H1 (cell line): Measurements from ENCODE around the gene ZAR1L. TPM values are rescaled to one million over a fixed set of nuclear protein-coding genes. Genes with fewer than 3 reads are reported as not detected.

Source experiments
- CTCF ChIA-PET: fragments of 300-600 bp; sonication (Branson Sonifier 250); formaldehyde crosslinking; loops from one replicate; lab custom pipeline; 2021; ENCODE audit not compliant: partially characterized antibody; lab: Charles Lee
- POLR2A ChIA-PET: fragments of 300-600 bp; sonication (Branson Sonifier 250); formaldehyde crosslinking; loops from one replicate; lab custom pipeline; 2021; ENCODE audit warnings: inconsistent platforms; ENCODE audit not compliant: partially characterized antibody; lab: Charles Lee
- DNase-seq, 2 experiments: peaks; one replicate each; pipeline versions ENCODE4 v3.0.0 to v3.0.0-alpha.2; 2010 to 2022; ENCODE audit warnings: low spot score in 2 of 2, low read depth in 1 of 2, mixed read lengths in 1 of 2
- FAIRE-seq: peaks from 2 replicates; lab custom pipeline; 2011; peaks lifted over from hg19 to GRCh38; lab: Jason Lieb, UNC
- H2AFZ ChIP-seq: 2 replicates; pipeline ENCODE4 v1.8.1; 2012; ENCODE audit warnings: low read length, inconsistent platforms
- H2AK5ac ChIP-seq: 2 replicates; pipeline ENCODE4 v1.6.1; 2013; ENCODE audit warnings: low read depth, low read length
- H2BK120ac ChIP-seq: replicated peaks from 2 replicates; pipeline ENCODE3; 2013; ENCODE audit warnings: low read depth, low read length, inconsistent platforms
- H2BK12ac ChIP-seq: 2 replicates; pipeline ENCODE4 v1.6.1; 2013; ENCODE audit warnings: low read depth, low read length
- H2BK15ac ChIP-seq: 2 replicates; pipeline ENCODE4 v1.6.1; 2013; ENCODE audit warnings: low read length
- H2BK20ac ChIP-seq: 2 replicates; pipeline ENCODE4 v1.6.1; 2013; ENCODE audit warnings: low read length
- H2BK5ac ChIP-seq: 2 replicates; pipeline ENCODE4 v1.6.1; 2013; ENCODE audit warnings: low read depth, low read length
- H3K14ac ChIP-seq: 2 replicates; pipeline ENCODE4 v1.6.1; 2013; ENCODE audit warnings: inconsistent platforms; ENCODE audit not compliant: insufficient read length
- H3K18ac ChIP-seq: 2 replicates; pipeline ENCODE4 v1.6.1; 2013; ENCODE audit warnings: low read length; ENCODE audit errors: extremely low read depth
- H3K23ac ChIP-seq: 2 replicates; pipeline ENCODE4 v1.6.1; 2013; ENCODE audit warnings: inconsistent platforms; ENCODE audit not compliant: insufficient read length
- H3K23me2 ChIP-seq: 2 replicates; pipeline ENCODE4 v1.6.1; 2013; ENCODE audit warnings: low read depth, low read length
- H3K27ac ChIP-seq: 2 replicates; pipeline ENCODE4 v1.6.1; 2011; ENCODE audit warnings: low read depth, low read length, inconsistent platforms
- H3K27me3 ChIP-seq, 4 experiments: replicated peaks in 1 of 4; 1 replicate in 1 of 4; 2 replicates in 3 of 4; pipeline versions ENCODE4 v1.6.1 to v1.8.1; 2011 to 2013; ENCODE audit warnings: low read length in 3 of 4, mild to moderate bottlenecking in 3 of 4, inconsistent platforms in 2 of 4, mixed read lengths in 2 of 4, moderate library complexity in 1 of 4; ENCODE audit not compliant: control insufficient read depth in 3 of 4, insufficient read depth in 3 of 4; ENCODE audit errors: extremely low read depth in 1 of 4
- H3K36me3 ChIP-seq, 4 experiments: 2 replicates each; pipeline versions ENCODE4 v1.6.1 to v1.8.1; 2011 to 2013; ENCODE audit warnings: mild to moderate bottlenecking in 4 of 4, low read length in 3 of 4, moderate library complexity in 2 of 4, control low read depth in 1 of 4, inconsistent platforms in 1 of 4; ENCODE audit not compliant: insufficient read depth in 4 of 4, control insufficient read depth in 2 of 4
- H3K4ac ChIP-seq: replicated peaks from 2 replicates; pipeline ENCODE3; 2013; ENCODE audit warnings: low read length, low read depth, mixed read lengths, inconsistent platforms; ENCODE audit not compliant: insufficient read length
- H3K4me1 ChIP-seq, 4 experiments: replicated peaks in 1 of 4; 1 replicate in 1 of 4; 2 replicates in 3 of 4; pipeline versions ENCODE4 v1.6.1 to v1.8.1; 2011 to 2013; ENCODE audit warnings: low read length in 3 of 4, inconsistent platforms in 2 of 4, mixed read lengths in 1 of 4; ENCODE audit not compliant: insufficient read depth in 4 of 4, control insufficient read depth in 3 of 4
- H3K4me2 ChIP-seq, 2 experiments: 2 replicates each; pipeline versions ENCODE4 v1.6.1 to v1.8.1; 2011 to 2013; ENCODE audit warnings: low read depth in 2 of 2, low read length in 2 of 2, control low read depth in 1 of 2, inconsistent platforms in 1 of 2, mild to moderate bottlenecking in 1 of 2; ENCODE audit not compliant: insufficient read depth in 1 of 2
- H3K4me3 ChIP-seq, 4 experiments: fragments of 200-600, 300-600 bp in 1 of 4; sonication (generic), shearing (Covaris generic), sonication (Bioruptor Twin) in 1 of 4; 2 replicates each; pipeline versions ENCODE4 v1.5.1 to v1.8.1; 2011 to 2016; ENCODE audit warnings: low read length in 4 of 4, low read depth in 3 of 4, control low read depth in 2 of 4, inconsistent platforms in 2 of 4, mild to moderate bottlenecking in 2 of 4, mixed read lengths in 1 of 4, moderate library complexity in 1 of 4; ENCODE audit not compliant: insufficient read depth in 2 of 4; ENCODE audit errors: extremely low read depth in 1 of 4
- H3K56ac ChIP-seq: replicated peaks from 2 replicates; pipeline ENCODE3; 2013; ENCODE audit warnings: low read depth, mild to moderate bottlenecking, mixed read lengths, low read length, inconsistent platforms; ENCODE audit not compliant: insufficient read length
- H3K79me1 ChIP-seq: 2 replicates; pipeline ENCODE4 v1.6.1; 2013; ENCODE audit warnings: low read depth, low read length, control low read depth
- H3K79me2 ChIP-seq, 2 experiments: 2 replicates each; pipeline versions ENCODE4 v1.6.1 to v1.8.1; 2012 to 2013; ENCODE audit warnings: low read length in 2 of 2, mild to moderate bottlenecking in 2 of 2, inconsistent platforms in 1 of 2; ENCODE audit not compliant: insufficient read depth in 2 of 2, control insufficient read depth in 1 of 2
- H3K9ac ChIP-seq, 4 experiments: replicated peaks in 1 of 4; 1 replicate in 1 of 4; 2 replicates in 3 of 4; pipeline versions ENCODE4 v1.6.1 to v1.8.1; 2011 to 2013; ENCODE audit warnings: low read depth in 3 of 4, low read length in 3 of 4, control low read depth in 2 of 4, mild to moderate bottlenecking in 2 of 4, moderate library complexity in 2 of 4, inconsistent platforms in 1 of 4; ENCODE audit errors: extremely low read depth in 1 of 4
- H3K9me3 ChIP-seq, 2 experiments: 2 replicates each; pipeline versions ENCODE4 v1.6.1 to v1.8.1; 2012 to 2013; ENCODE audit warnings: mild to moderate bottlenecking in 2 of 2, moderate library complexity in 2 of 2, control low read depth in 1 of 2, inconsistent platforms in 1 of 2, low read depth in 1 of 2, low read length in 1 of 2, mixed read lengths in 1 of 2; ENCODE audit not compliant: insufficient read depth in 2 of 2
- H4K20me1 ChIP-seq, 2 experiments: replicated peaks in 1 of 2; 2 replicates each; pipeline versions ENCODE3 to v1.8.1; 2011 to 2013; ENCODE audit warnings: inconsistent platforms in 2 of 2, low read length in 2 of 2, mild to moderate bottlenecking in 1 of 2; ENCODE audit not compliant: insufficient read depth in 2 of 2, control insufficient read depth in 1 of 2
- H4K5ac ChIP-seq: 2 replicates; pipeline ENCODE4 v1.6.1; 2013; ENCODE audit warnings: low read length, low read depth, mixed read lengths, inconsistent platforms; ENCODE audit not compliant: insufficient read length
- H4K8ac ChIP-seq: 2 replicates; pipeline ENCODE4 v1.8.0; 2013; ENCODE audit warnings: mild to moderate bottlenecking, moderate library complexity, low read length, inconsistent platforms; ENCODE audit not compliant: insufficient read depth; ENCODE audit errors: extremely low read depth
- H4K91ac ChIP-seq: replicated peaks from 2 replicates; pipeline ENCODE3; 2013; ENCODE audit warnings: low read length, mixed read lengths, inconsistent platforms; ENCODE audit not compliant: insufficient read length
- CEBPB ChIP-seq: IDR thresholded peaks from 2 replicates; pipeline ENCODE4 v1.6.1; 2012; ENCODE audit warnings: low read depth, low read length
- KDM1A ChIP-seq: fragments of 200-600, 300-600 bp; sonication (generic); IDR thresholded peaks from 2 replicates; pipeline ENCODE4 v1.7.1; 2016; ENCODE audit warnings: mild to moderate bottlenecking, low read length, borderline replicate concordance
- SAP30 ChIP-seq: fragments of 300-600 bp; sonication (generic); IDR thresholded peaks from 2 replicates; pipeline ENCODE4 v1.7.1; 2012; ENCODE audit warnings: low read length, moderate library complexity, mild to moderate bottlenecking, inconsistent platforms; ENCODE audit not compliant: insufficient read depth, insufficient replicate concordance
- TCF12 ChIP-seq: IDR thresholded peaks from 2 replicates; pipeline ENCODE4 v1.6.1; 2011; ENCODE audit warnings: low read depth, mild to moderate bottlenecking, low read length
- WGBS, 2 experiments: shearing (Covaris generic) in 1 of 2; methylation state at CpG; one replicate each; pipeline versions ENCODE4 v1.1.6 to v1.1.7; 2013 to 2015; ENCODE audit warnings: low lambda C conversion rate in 2 of 2, mixed read lengths in 2 of 2, inconsistent platforms in 1 of 2, low coverage in 1 of 2, missing lambda C conversion rate in 1 of 2; ENCODE audit not compliant: insufficient replicate concordance in 2 of 2, insufficient coverage in 1 of 2, insufficient read length in 1 of 2; ENCODE audit errors: extremely low coverage in 1 of 2, missing lambda C conversion rate in 1 of 2; 5-methylcytosine and 5-hydroxymethylcytosine counted together
- polyA plus RNA-seq, 7 experiments: library from polyadenylated mRNA; depleted of rRNA in 3 of 7; stranded (reverse) in 5 of 7; unstranded in 2 of 7; fragments of >200 nt in 5 of 7; fragments of 200-250 nt in 2 of 7; gene quantifications; 1 replicate in 5 of 7; 2 replicates in 1 of 7; 4 replicates in 1 of 7; pipeline versions ENCODE4 v1.2.1 to v1.2.3, GENCODE V29; 2011 to 2013; ENCODE audit warnings: missing spikeins in 2 of 7, mixed read lengths in 2 of 7
- total RNA-seq: library from RNA; stranded (reverse); fragmentation: NEBNext Ultra II Directional; extraction: Animal tissue kit (Norgen Biotek cat#: 25700); gene quantifications from 2 replicates; pipeline ENCODE4 v1.2.1, GENCODE V29; 2021

ZAR1L gene
- total and polyA plus RNA-seq, 2 of the 8 experiments (the other 6 are each of a cell fraction or from before 2014, with no cell fraction given): 0.19 to 0.30 TPM

GRCh38 chr13:32281096-32281495 lies 34.1 kb downstream of the ZAR1L start:
- WGBS, 2 experiments: 86% methylated on average over 1 of the region's 1 CpG; no CpG with 5 or more reads in 1 of the 2 experiments
- ChIA-PET POLR2A (no interaction called here), CTCF (interaction anchor here (1.2 to 4.1 kb wide), 2 partner anchors 13 to 117 kb away, joined by 3 to 20 read pairs; no protein-coding TSS in a partner anchor)
- H2BK12ac ChIP-seq: no peak overlapping the region
- H3K23ac ChIP-seq: no peak overlapping the region
- no peak overlapping the region for H2BK15ac ChIP-seq
- FAIRE-seq (no peak), DNase-seq (no peak)
- H2BK120ac ChIP-seq: no peak overlapping the region
- no peak overlapping the region for H4K91ac ChIP-seq
- no peaks in the 10 kb centered on the region for H3K79me1 ChIP-seq
- H3K4me2 ChIP-seq: no peak overlapping the region
- no peaks in the 10 kb centered on the region for H3K27me3 ChIP-seq
- no peaks in the 10 kb centered on the region for H3K23me2 ChIP-seq
- no peak overlapping the region for H2BK5ac ChIP-seq
- H4K20me1 ChIP-seq: no peaks in the 10 kb centered on the region
- no peak overlapping the region for H3K56ac ChIP-seq
- H3K4ac ChIP-seq: no peak overlapping the region
- H2AFZ ChIP-seq: no peak overlapping the region
- no peaks in the 10 kb centered on the region for H3K79me2 ChIP-seq
- no peak overlapping the region for H2BK20ac ChIP-seq
- no peaks in the 10 kb centered on the region for H3K4me1 ChIP-seq
- H3K36me3 ChIP-seq: no peaks in the 10 kb centered on the region
- H3K4me3 ChIP-seq: no peak overlapping the region
- TF ChIP-seq CEBPB (no peak), KDM1A (no peak), SAP30 (no peak), TCF12 (no peak)
- H4K5ac ChIP-seq: no peak overlapping the region
- no peaks in the 10 kb centered on the region for H3K9me3 ChIP-seq
- no peak overlapping the region for H3K18ac ChIP-seq
- H3K9ac ChIP-seq: no peak overlapping the region
- H3K14ac ChIP-seq: no peak overlapping the region
- H4K8ac ChIP-seq: no peak overlapping the region
- H3K27ac ChIP-seq: no peak overlapping the region
- no peak overlapping the region for H2AK5ac ChIP-seq
